GM19240 (cell line): ENCODE measurements around the gene TADA3.

Experiments
- DNase-seq: peaks from one replicate; pipeline ENCODE4 v3.0.0; 2011; ENCODE audit warnings: low spot score; ENCODE audit not compliant: insufficient read length

TADA3 gene

GRCh38 chr3:9792405-9793160 is at the start of gene TADA3, which contains the start of gene ARPC4:
TSS of gene TADA3 (minus strand) at chr3:9792473. CDS start at chr3:9791466, 1,007 bp downstream.
TSS of gene ARPC4 (plus strand) at chr3:9793082. CDS start at chr3:9793122, 40 bp downstream.
- peak; percentile 79 for DNase-seq

DNA sequence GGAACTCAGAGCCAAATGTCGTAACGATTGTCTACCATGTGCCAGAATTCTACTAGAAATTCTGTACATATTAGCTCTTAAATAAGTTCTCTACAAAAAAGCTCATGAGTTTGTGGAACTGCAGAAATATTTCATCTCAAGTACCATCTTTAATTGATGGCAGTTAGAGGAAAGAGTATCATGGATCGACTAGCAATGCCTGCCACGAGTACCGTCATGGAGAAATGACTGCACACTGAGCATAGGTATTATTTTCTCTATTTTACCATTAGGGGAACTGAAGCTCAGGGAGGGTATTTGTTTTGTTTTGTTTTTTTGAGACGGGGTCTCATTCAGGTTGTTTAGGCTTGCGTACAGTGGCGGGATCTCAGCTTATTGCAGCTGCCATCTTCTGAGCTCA is 48.7 kb upstream of the TADA3 start:
- no peak for DNase-seq

- no peak for DNase-seq
These were observed 46.6 kb upstream of the TADA3 start for GRCh38 chr3:9838856-9839255.

DNA sequence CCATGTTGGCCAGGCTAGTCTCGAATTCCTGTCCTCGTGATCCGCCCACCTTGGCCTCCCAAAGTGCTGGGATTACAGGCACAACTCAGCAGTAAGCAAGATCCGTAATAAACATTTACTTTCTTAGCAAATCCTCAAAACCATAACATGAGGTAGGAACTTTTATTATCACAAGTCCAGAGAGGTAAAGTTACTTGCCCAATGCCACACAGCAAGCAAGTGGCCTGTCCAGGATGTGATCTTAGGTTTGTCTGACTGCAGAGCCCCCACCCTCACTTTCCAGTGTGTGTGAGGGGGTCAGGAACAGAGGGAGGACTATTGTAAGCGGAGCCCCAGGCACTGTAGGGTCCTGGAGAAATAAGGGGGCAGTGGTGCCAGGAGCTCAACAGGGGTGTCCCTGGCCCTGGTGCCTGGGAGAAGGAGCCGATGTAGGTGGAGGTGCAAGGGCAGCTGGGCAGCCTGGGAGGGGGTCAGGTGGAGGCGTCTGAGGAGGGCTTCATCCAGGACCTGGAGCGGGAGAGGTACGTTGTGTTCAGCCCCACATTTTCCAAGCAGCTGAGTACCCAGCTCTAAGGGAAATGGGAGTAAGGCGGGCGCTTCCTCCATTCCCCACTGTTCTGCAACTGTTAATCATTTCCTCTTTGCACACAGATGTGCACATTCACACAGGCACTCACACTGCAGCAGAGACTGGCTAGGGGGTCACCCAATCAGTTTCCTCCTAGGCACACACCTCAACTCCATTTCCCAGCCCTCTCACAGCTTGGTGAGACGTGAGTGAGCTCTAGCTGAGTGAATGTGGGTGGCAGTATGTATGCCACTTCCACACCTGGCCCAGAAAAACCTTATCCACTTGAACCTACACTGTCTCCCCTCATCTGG is 45.7 kb upstream of the TADA3 start:
- no peak for DNase-seq

DNA sequence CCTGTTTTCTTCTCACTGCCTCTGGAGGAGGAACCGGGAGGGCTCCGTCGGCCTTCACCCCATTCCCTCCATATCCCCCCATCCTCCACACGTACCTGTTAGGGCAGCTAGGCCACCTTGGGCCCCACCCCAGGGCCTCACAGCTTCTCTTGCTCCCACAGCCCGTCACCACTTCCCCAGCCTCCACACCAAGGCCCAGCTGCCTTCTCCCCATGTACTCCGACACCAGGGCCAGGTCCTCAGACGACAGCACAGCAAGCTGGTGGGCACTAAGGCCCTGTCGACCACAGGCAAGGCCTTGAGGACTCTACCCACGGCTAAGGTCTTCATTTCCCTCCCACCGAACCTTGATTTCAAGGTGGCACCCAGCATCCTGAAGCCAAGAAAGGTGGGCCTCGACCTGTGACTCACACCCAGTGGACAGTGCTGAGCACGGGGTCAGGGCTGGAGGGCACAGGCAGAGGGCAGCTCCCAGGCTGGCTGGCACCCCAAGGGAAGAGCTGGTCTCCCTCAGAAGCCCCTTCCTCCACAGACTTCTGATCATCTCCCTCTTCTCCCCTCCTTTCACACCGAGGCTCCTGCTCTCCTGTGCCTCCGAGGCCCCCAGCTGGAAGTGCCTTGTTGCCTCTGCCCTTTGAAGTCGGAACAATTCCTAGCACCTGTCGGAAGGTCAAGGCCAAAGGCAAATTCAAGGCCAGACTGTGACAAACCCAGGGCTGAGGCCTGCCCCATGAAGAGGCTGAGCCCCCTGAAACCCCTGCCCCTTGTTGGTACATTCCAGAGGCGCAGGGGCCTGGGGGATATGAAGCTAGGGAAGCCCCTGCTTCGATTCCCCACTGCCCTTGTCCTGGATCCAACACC is 42.5 kb upstream of the TADA3 start:
- DNase-seq = no peak

- DNase-seq = no peak
These were observed 40.8 kb upstream of the TADA3 start for GRCh38 chr3:9833078-9833477.

DNA sequence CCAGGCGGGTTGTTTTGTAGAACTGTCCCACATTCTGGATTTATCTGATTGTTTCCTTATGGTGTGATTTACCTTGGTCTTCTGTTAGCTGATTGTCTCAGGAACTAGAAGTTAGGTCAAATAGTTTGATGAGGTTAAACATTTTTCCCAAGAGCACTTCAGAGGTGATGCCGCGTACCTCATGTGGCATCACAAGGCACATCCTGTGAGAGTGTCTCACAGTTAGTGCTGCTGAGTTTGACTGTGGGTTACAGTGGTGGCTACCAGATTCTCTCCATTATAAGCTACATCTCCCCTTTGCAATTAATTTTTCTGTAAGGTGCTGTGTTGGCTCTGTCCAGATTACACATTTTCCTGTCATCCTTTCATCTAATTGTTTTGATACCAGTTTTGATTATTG is 39.0 kb upstream of the TADA3 start:
- DNase-seq = no peak

- no peak for DNase-seq
These were observed 36.8 kb upstream of the TADA3 start for GRCh38 chr3:9828801-9829755.

DNA sequence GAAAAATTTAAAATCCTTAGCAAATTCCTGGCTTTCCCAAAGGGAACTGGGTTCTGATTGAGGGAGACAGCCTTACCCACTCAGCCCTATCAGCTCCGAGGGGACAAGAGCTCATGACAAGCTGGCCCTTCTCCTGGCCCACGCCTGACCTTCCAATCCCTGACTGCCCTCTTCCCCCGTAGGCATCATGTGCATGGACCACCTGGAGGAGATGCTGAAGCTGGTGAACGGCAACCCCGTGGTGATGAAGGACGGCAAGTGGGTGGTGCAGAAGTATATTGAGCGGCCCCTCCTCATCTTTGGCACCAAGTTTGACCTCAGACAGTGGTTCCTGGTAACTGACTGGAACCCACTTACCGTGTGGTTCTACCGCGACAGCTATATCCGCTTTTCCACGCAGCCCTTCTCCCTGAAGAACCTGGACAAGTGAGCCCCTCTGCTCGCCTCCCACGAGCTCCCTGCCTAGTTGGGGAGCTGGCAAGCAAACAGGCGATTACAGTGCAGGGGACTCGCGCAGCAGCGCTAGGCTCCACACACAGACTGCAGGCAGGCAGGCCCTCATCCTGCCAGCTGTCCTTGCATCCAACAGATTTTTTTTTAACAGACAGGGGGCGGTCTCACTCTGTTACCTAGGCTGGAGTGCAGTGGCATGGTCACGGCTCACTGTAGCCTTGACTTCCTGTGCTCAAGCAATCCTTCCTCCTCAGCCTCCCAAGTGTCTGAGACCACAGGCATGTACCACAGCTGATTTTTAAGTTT is 34.7 kb upstream of the TADA3 start:
- DNase-seq = no peak

DNA sequence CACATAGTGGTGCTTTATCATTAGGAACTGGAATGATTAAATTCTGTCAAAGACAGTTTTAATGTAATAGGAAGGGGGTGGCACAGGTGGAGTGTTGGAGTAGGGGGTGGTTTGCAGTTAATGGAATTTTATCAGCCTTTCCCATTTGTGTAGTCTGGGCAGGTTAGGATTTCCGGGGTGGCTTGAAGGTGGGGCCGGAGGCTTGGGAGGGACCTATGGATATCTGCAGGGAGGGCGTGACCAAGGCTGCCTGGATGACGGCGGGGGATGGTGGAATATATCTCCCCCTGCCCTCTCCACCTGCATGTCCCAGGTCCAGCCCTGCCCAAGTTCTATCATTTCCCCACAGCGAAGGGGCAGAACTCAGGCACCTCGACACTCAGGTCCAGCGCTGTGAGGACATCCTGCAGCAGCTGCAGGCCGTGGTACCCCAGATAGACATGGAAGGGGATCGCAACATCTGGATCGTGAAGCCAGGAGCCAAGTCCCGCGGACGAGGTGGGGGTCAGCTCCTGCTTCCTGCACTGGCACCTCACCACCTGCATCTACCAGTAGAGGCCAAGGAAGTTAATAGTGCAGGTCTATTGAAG is 33.3 kb upstream of the TADA3 start:
- no peak for DNase-seq

- no peak for DNase-seq
These were observed 28.7 kb upstream of the TADA3 start for GRCh38 chr3:9820946-9821345.

DNA sequence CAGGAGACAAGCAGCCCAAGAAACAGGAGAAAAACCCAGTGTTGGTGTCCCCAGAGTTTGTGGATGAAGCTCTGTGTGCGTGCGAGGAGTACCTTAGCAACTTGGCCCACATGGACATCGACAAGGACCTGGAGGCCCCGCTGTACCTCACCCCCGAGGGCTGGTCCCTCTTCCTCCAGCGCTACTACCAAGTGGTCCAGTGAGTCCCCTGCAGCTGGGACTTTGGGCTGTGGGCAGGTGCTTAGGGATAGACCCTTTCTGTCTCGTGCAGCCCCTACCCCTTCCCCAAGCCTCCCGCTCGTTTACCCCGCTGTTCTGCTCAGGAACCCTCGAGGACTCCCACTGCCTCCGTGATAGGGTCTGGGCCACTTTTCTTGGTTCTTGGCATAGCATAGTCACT is 28.3 kb upstream of the TADA3 start:
- no peak for DNase-seq

GRCh38 chr3:9818666-9819335 is 26.5 kb upstream of the TADA3 start:
- DNase-seq = no peak

- DNase-seq = no peak
These were observed 25.2 kb upstream of the TADA3 start for GRCh38 chr3:9817436-9817835.

- DNase-seq = no peak
These were observed 23.7 kb upstream of the TADA3 start for GRCh38 chr3:9815986-9816385.

DNA sequence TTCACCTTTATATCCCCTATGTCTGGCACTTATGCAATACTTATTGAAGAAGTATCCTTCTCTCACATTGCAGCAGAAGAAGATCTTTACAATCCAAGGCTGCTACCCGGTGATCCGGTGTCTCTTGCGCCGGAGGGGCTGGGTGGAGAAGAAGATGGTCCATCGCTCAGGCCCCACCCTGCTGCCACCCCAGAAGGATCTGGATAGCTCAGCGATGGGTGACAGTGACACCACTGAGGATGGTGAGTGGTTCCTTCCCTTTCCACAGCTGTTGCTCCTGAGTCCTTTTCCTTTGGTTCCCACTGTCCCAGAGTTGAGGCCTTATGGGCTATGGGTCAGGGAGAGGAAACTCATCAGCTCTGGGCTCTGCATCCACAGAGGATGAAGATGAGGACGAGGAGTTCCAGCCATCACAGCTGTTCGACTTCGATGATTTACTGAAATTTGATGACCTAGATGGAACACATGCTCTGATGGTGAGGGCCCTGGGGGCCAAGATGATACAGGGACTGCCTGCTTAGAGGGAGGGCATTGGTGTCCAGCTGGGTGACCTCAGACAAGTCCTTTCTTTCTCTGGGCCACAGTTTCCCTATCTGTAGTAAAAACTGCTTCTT is 20.7 kb upstream of the TADA3 start:
- DNase-seq = no peak

- DNase-seq = no peak
These were observed 18.6 kb upstream of the TADA3 start for GRCh38 chr3:9810846-9811245.

- DNase-seq = no peak
These were observed 18.1 kb upstream of the TADA3 start for GRCh38 chr3:9810433-9810770.
